Nephron (organoid): ENCODE measurements around the gene FAM184A.

ENCODE experiments used
- H3K27ac Mint-ChIP-seq, 3 experiments: 2 replicates each; pipeline ENCODE4 v1.8.0; 2020; ENCODE audit warnings: mixed read lengths in 3 of 3, mild to moderate bottlenecking in 2 of 3, moderate library complexity in 1 of 3
- H3K27me3 Mint-ChIP-seq: 2 replicates; pipeline ENCODE4 v1.8.0; 2021; ENCODE audit warnings: low read depth, mild to moderate bottlenecking, moderate library complexity, mixed read lengths
- H3K36me3 Mint-ChIP-seq: 2 replicates; pipeline ENCODE4 v1.8.0; 2020; ENCODE audit warnings: low read depth, mixed read lengths
- H3K4me1 Mint-ChIP-seq: 2 replicates; pipeline ENCODE4 v1.8.0; 2020; ENCODE audit warnings: mixed read lengths
- H3K4me3 Mint-ChIP-seq, 3 experiments: 2 replicates each; pipeline ENCODE4 v1.8.0; 2020; ENCODE audit warnings: mild to moderate bottlenecking in 3 of 3, mixed read lengths in 3 of 3, moderate library complexity in 2 of 3
- H3K9me3 Mint-ChIP-seq: 2 replicates; pipeline ENCODE4 v1.8.0; 2020; ENCODE audit warnings: mixed read lengths
- CTCF ChIP-seq, 3 experiments: fragments of 200-600 bp; sonication (generic); IDR thresholded peaks; one replicate each; pipeline ENCODE4 v1.5.0; 2021; ENCODE audit warnings: antibody characterized with exemption in 3 of 3; ENCODE audit not compliant: unreplicated experiment in 3 of 3

The FAM184A gene

GRCh38 chr6:119078376-119079282 lies at the start of gene FAM184A:
TSS of gene FAM184A (minus strand) at chr6:119078664. CDS start at chr6:119078299, 365 bp downstream.
- Mint-ChIP-seq H3K4me1 (peaks cover 14% of the 10 kb centered on the region), H3K27me3 (peaks cover 32% of the 10 kb centered on the region), H3K9me3 (peaks cover 12% of the 10 kb centered on the region), H3K4me3 (peak within 1 kb of the TSS; percentile 95 to 97 (median 96)), H3K27ac (peak within 1 kb of the TSS; percentile 44 to 61 (median 54)), H3K36me3 (no peaks in the 10 kb centered on the region)
- peak; percentile 38 to 53 (median 43) for TF ChIP-seq CTCF (IDR thresholded peaks at IDR 0.05; ENCODE audit: unreplicated experiment in 3 of 3)

- H3K36me3 Mint-ChIP-seq: no peaks in the 10 kb centered on the region
- no peak for TF ChIP-seq CTCF (IDR thresholded peaks at IDR 0.05; ENCODE audit: unreplicated experiment in 3 of 3)
- no peak overlapping the region for H3K4me3 Mint-ChIP-seq
- H3K4me1 Mint-ChIP-seq: peaks cover 15% of the 10 kb centered on the region
- H3K27me3 Mint-ChIP-seq: peaks cover 8% of the 10 kb centered on the region
- no peak overlapping the region for H3K27ac Mint-ChIP-seq
- H3K9me3 Mint-ChIP-seq: peaks cover 5% of the 10 kb centered on the region
Observed at GRCh38 chr6:119127627-119128026, 49.2 kb upstream of the FAM184A start.

- Mint-ChIP-seq H3K36me3 (no peaks in the 10 kb centered on the region), H3K4me3 (no peak overlapping the region), H3K4me1 (peaks cover 7% of the 10 kb centered on the region), H3K27ac (no peak overlapping the region), H3K9me3 (peaks cover 5% of the 10 kb centered on the region), H3K27me3 (peaks cover 8% of the 10 kb centered on the region)
- TF ChIP-seq CTCF (IDR thresholded peaks at IDR 0.05; ENCODE audit: unreplicated experiment in 3 of 3): no peak
Observed at GRCh38 chr6:119126826-119127225, 48.4 kb upstream of the FAM184A start.

GRCh38 chr6:119126140-119126539 lies 47.7 kb upstream of the FAM184A start:
- Mint-ChIP-seq H3K4me1 (peaks cover 7% of the 10 kb centered on the region), H3K9me3 (peaks cover 5% of the 10 kb centered on the region), H3K27ac (no peak overlapping the region), H3K27me3 (peaks cover 8% of the 10 kb centered on the region), H3K4me3 (no peak overlapping the region), H3K36me3 (no peaks in the 10 kb centered on the region)
- no peak for TF ChIP-seq CTCF (IDR thresholded peaks at IDR 0.05; ENCODE audit: unreplicated experiment in 3 of 3)

- no peak for TF ChIP-seq CTCF (IDR thresholded peaks at IDR 0.05; ENCODE audit: unreplicated experiment in 3 of 3)
- peaks cover 7% of the 10 kb centered on the region for H3K4me1 Mint-ChIP-seq
- no peak overlapping the region for H3K4me3 Mint-ChIP-seq
- H3K36me3 Mint-ChIP-seq: no peaks in the 10 kb centered on the region
- peaks cover 8% of the 10 kb centered on the region for H3K27me3 Mint-ChIP-seq
- H3K9me3 Mint-ChIP-seq: peaks cover 5% of the 10 kb centered on the region
- H3K27ac Mint-ChIP-seq: no peak overlapping the region
Observed at GRCh38 chr6:119125576-119125975, 47.1 kb upstream of the FAM184A start.
